ENCODE measurements around the gene WDR91.

GRCh38 chr7:135224027-135224426 lies 12.7 kb upstream of the WDR91 start:
- TF ChIP-seq, protein P1, sequence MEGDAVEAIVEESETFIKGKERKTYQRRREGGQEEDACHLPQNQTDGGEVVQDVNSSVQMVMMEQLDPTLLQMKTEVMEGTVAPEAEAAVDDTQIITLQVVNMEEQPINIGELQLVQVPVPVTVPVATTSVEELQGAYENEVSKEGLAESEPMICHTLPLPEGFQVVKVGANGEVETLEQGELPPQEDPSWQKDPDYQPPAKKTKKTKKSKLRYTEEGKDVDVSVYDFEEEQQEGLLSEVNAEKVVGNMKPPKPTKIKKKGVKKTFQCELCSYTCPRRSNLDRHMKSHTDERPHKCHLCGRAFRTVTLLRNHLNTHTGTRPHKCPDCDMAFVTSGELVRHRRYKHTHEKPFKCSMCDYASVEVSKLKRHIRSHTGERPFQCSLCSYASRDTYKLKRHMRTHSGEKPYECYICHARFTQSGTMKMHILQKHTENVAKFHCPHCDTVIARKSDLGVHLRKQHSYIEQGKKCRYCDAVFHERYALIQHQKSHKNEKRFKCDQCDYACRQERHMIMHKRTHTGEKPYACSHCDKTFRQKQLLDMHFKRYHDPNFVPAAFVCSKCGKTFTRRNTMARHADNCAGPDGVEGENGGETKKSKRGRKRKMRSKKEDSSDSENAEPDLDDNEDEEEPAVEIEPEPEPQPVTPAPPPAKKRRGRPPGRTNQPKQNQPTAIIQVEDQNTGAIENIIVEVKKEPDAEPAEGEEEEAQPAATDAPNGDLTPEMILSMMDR (IDR thresholded peaks at IDR 0.05) = no peak
- TF ChIP-seq POLR2AphosphoS5 (IDR thresholded peaks at IDR 0.05) (no peak), POLR2A (IDR thresholded peaks at IDR 0.05) (no peak)

Data from gastroesophageal sphincter (tissue), 3 donors.